GM11168 (cell line): ENCODE measurements around the gene FRYL.

Source experiments
- in situ Hi-C: fragments of 300-500 bp; cut with MboI; formaldehyde crosslinking; loops from one replicate; pipeline ENCODE4 v1.12.0; 2022; ENCODE audit warnings: low sequenced_read_pairs; ENCODE audit not compliant: unreplicated experiment

FRYL gene

GRCh38 chr4:48571471-48571870 is 208.6 kb downstream of the FRYL start:
- in situ Hi-C loops = loop anchor here (25.0 kb wide), 1 partner anchor 391 kb away; no protein-coding TSS in a partner anchor

- in situ Hi-C loops = loop anchor here (25.0 kb wide), 1 partner anchor 392 kb away; no protein-coding TSS in a partner anchor
Measured at GRCh38 chr4:48570646-48571220, 209.3 kb downstream of the FRYL start.

GRCh38 chr4:48566034-48566384 is 214.1 kb downstream of the FRYL start:
- in situ Hi-C loops = loop anchor here (25.0 kb wide), 1 partner anchor 396 kb away; no protein-coding TSS in a partner anchor

GRCh38 chr4:48565362-48566033 is 214.6 kb downstream of the FRYL start:
- in situ Hi-C loops = loop anchor here (25.0 kb wide), 1 partner anchor 397 kb away; no protein-coding TSS in a partner anchor

- in situ Hi-C loops = loop anchor here (25.0 kb wide), 1 partner anchor 398 kb away; no protein-coding TSS in a partner anchor
Measured at GRCh38 chr4:48564151-48564550, 215.9 kb downstream of the FRYL start.

- in situ Hi-C loops = loop anchor here (25.0 kb wide), 1 partner anchor 403 kb away; no protein-coding TSS in a partner anchor
Measured at GRCh38 chr4:48558819-48559218, 221.3 kb downstream of the FRYL start.

- in situ Hi-C loops = loop anchor here (25.0 kb wide), 1 partner anchor 404 kb away; no protein-coding TSS in a partner anchor
Measured at GRCh38 chr4:48558026-48558425, 222.1 kb downstream of the FRYL start.

- in situ Hi-C loops = loop anchor here (25.0 kb wide), 1 partner anchor 405 kb away; no protein-coding TSS in a partner anchor
Measured at GRCh38 chr4:48557478-48557877, 222.6 kb downstream of the FRYL start.

- in situ Hi-C loops = loop anchor here (25.0 kb wide), 1 partner anchor 406 kb away; no protein-coding TSS in a partner anchor
Measured at GRCh38 chr4:48556268-48556667, 223.8 kb downstream of the FRYL start.

GRCh38 chr4:48554606-48555005 is 225.5 kb downstream of the FRYL start:
- in situ Hi-C loops = loop anchor here (25.0 kb wide), 1 partner anchor 408 kb away; no protein-coding TSS in a partner anchor

- in situ Hi-C loops = loop anchor here (25.0 kb wide), 1 partner anchor 409 kb away; no protein-coding TSS in a partner anchor
Measured at GRCh38 chr4:48553720-48554119, 226.4 kb downstream of the FRYL start.

GRCh38 chr4:48546336-48546735 is 233.7 kb downstream of the FRYL start:
- in situ Hi-C loops = no loop called here

- in situ Hi-C loops = no loop called here
Measured at GRCh38 chr4:48543796-48544195, 236.3 kb downstream of the FRYL start.

- in situ Hi-C loops = no loop called here
Measured at GRCh38 chr4:48542888-48543287, 237.2 kb downstream of the FRYL start.

GRCh38 chr4:48539597-48539996 is 240.5 kb downstream of the FRYL start:
- in situ Hi-C loops = no loop called here

GRCh38 chr4:48538358-48538757 is 241.7 kb downstream of the FRYL start:
- in situ Hi-C loops = no loop called here

- in situ Hi-C loops = no loop called here
Measured at GRCh38 chr4:48526406-48526805, 253.7 kb downstream of the FRYL start.

GRCh38 chr4:48518143-48518542 is 261.9 kb downstream of the FRYL start:
- in situ Hi-C loops = no loop called here

GRCh38 chr4:48509543-48509942 is 270.5 kb downstream of the FRYL start:
- in situ Hi-C loops = no loop called here

GRCh38 chr4:48506716-48507115 is 273.4 kb downstream of the FRYL start:
- in situ Hi-C loops = no loop called here

GRCh38 chr4:48504352-48504751 is 275.7 kb downstream of the FRYL start:
- in situ Hi-C loops = no loop called here

GRCh38 chr4:48504026-48504330 is 276.1 kb downstream of the FRYL start:
- in situ Hi-C loops = no loop called here
